ENCODE results near the gene ABR.

ABR gene

GRCh38 chr17:1030684-1031532, 148.9 kb downstream of the ABR start:
- DNase-seq (ENCODE audit: low read depth) = no peak

GRCh38 chr17:1029922-1030644, 149.7 kb downstream of the ABR start:
- DNase-seq (ENCODE audit: low read depth) = no peak

GRCh38 chr17:1029196-1029921, 150.4 kb downstream of the ABR start:
- DNase-seq (ENCODE audit: low read depth) = no peak

- no peak for DNase-seq (ENCODE audit: low read depth)
These were observed 152.7 kb downstream of the ABR start for GRCh38 chr17:1027044-1027443.

- DNase-seq (ENCODE audit: low read depth) = no peak
These were observed 153.2 kb downstream of the ABR start for GRCh38 chr17:1026599-1026975.

- DNase-seq (ENCODE audit: low read depth) = no peak
These were observed 153.8 kb downstream of the ABR start for GRCh38 chr17:1025733-1026598.

DNA sequence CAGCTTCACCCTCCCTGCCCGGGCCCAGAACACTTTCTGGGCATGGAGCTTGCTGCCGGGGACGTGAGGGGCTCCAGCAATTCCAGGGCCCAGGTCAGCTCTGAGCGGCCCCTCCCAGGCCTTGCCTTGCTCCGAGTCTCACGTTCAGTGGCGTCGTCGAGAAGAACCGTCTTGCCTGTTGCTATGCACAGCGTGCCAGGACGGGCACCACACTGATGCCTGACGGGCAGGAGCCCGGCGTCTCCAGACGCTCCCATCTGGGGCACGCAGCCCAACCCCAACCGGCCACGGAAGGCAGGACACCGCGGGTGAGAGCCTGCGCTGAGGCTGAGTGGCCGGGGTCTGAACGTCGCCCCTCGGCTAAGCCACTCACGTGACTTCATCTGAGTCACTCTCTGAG, 155.7 kb downstream of the ABR start:
- no peak for DNase-seq (ENCODE audit: low read depth)

- DNase-seq (ENCODE audit: low read depth) = no peak
These were observed 157.3 kb downstream of the ABR start for GRCh38 chr17:1022278-1023024.

DNA sequence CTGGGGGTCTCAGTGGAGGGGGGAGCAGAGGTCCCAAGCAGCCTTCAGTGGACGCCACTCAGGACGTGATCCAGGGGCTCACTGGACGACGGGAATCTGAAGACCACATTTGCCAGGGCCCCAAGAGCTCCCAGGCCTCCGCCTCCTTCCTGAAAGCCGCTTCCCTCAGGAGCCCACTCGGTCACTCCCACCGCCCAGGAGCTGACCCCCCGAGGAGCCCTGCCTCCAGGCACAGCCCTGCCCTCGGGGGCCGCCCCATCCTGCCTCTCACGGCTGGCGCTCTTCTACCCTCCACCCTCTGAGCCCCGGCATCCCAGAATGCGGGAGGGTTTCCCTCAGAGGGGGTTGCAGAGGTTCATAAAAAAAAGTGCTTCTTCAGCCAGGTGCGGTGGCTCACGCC, 158.6 kb downstream of the ABR start:
- no peak for DNase-seq (ENCODE audit: low read depth)

GRCh38 chr17:1019451-1019850, 160.3 kb downstream of the ABR start:
- no peak for DNase-seq (ENCODE audit: low read depth)

DNA sequence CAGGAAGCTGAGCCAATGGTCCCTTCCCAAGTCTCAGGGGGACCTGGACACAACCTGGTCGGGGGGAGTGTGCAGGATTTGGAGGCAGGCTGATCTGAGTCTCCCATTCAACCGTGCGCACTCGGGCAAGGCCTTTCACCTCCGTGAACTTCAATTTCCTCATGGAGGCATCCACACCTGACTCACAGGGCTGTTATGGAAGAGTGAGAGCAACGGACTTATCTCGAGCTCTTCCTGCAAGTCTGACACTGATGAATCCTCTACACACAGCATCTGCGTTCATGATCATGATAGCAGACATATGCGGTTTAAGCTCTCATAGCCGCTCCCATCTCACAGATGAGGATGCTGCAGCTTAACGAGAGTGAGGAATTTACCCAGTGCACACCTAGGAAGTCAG, 161.2 kb downstream of the ABR start:
- no peak for DNase-seq (ENCODE audit: low read depth)

- DNase-seq (ENCODE audit: low read depth) = no peak
These were observed 166.1 kb downstream of the ABR start for GRCh38 chr17:1013729-1014090.

DNA sequence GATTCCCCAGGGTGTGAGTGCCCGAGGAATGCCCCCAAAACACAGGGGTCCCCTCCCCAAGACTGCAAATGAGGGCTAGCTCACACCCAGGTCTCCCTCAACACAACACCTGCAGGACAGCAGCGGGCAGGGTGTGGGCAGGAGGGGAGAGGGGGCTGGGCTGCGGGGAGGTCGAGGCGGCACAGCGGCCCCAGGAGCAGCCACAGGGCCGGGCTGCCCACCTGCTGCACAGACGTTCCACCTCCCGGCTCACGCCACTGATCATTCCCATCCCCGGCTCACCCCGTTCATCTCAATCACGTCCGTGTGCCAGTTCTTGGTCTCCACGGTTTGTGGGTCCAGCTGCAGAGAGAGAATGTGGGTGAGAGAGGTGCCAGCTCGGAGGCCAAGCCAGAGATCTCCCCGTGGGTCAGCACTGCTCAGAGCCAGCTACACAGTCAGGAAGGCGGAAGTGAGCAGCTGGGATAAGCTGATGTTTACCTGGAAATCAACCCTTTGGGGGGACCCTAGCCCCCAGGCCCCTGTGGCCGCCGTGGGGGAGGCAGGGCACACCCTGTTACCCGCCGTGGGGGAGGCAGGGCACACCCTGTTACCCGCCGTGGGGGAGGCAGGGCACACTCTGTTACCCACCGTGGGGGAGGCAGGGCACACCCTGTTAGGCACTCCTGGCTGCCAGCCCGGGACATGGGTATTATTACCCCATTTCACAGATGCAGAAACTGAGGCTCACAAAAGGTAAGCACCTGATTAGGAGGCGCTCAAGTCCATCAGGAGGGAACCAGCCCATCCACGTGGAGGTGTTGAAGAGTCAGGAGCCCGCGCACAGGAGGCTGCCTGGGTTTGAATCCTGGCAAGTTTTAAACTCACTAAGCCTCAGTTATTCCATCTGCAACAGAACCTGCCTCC, 166.7 kb downstream of the ABR start:
- DNase-seq (ENCODE audit: low read depth) = no peak

DNA sequence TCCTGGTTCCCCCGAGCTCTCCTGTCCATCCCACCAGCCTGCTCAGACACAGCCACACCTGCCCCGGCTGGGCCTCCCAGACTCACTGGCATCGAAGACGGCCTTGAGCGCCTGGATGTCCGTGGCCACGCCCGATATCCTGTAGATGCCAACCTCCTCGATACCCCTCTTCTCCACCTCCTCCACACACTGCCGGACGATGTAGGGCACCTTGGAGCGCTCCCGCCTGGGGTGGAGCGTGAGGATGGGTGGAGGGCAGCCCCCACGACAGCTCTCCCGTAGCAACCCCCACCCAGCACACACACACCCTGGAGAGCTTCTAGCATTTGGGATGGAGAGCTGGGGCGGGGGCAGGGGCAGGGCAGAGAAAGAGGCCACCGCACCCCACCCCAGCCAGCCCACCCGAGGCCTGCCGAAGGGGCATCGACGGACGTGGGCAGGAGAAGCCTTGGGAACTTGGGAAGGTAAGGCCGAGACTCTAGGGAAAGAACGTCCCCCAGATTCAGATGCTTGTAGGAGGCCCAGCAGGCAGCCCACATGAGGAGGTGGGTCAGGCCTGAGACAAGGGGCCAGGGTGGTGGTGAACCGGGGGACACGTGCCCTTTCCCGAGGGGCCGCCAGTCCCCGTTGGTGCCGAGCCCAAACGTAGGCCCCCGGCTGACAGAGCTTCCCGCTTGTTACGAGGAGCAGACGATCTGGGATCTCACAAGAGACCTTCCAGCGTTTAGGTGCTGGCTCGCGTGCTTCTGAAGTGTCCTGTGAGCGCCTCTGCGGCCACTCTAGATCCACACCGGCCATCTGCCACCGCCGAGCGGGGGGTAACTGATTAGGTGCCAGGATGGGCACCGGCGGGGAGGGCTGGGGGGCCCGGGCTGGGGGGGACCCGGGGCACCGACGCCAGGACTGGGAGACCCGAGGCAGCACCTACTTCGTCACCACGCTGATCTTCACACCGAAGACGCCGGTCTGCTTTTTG, 167.7 kb downstream of the ABR start:
- no peak for DNase-seq (ENCODE audit: low read depth)

DNA sequence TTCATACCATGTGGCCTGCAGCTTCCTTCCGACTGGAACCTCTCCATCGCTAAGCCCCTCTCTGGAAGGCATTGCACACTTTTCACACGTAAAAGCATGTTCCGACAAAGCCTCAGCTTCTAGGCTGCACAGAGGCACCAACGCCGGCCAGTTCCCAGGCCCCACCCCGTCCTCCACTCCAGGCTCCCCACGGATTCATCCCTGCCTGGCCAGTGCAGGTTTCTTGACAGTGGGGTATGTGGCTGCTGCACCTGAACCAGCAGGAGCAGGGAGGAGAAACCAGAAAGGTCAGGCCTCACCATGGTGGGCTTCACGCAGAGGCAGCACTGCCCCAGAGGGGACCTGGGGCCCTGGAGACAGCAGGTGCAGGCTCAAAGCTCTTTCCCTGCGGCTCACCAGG, 168.6 kb downstream of the ABR start:
- no peak for DNase-seq (ENCODE audit: low read depth)

GRCh38 chr17:1010586-1010985, 169.2 kb downstream of the ABR start:
- no peak for DNase-seq (ENCODE audit: low read depth)

GRCh38 chr17:1010086-1010450, 169.7 kb downstream of the ABR start:
- no peak for DNase-seq (ENCODE audit: low read depth)

DNA sequence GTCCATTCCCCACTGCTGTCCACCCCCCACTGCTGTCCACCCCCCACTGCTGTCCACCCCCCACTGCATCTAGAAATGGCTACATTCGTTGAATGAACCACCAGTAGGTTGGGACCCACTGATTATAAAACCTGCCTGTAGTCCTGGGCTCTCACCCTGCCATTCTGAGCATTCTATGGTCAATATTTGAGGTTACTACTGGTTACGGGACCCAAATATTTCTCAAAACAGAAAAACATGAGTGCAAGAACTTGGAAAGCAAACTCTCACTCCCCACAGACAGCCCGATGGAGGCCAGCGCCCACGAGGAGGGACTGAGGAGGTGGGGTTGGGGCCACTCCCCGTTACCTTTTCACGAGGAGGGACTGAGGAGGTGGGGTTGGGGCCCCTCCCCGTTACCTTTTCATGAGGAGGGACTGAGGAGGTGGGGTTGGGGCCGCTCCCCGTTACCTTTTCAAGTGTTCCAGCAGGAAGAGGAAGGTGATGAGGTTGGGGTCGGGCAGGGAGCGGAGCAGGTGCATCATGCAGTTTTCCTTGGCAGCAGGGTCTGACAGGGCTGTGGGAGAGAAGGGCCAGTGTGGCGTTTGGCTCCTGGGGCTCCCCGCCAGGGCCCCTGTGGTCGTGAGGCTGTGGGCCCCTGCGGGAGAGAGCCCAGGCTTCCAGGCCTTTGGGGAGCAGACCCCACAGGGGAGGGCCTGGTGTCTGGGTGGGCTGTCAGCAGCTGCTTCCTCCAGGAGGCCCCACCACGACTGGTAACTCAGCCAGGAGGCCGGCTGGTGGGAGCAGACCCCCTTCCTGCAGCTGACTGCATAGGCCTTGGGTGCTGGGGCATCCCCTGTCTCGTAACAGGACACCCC, 170.3 kb downstream of the ABR start:
- DNase-seq (ENCODE audit: low read depth) = no peak

All from HS-27A (cell line).